Neural progenitor cell (in vitro differentiated cells): ENCODE measurements around the gene VMP1.

Experiments
- EZH2phosphoT487 ChIP-seq: fragments of 200-600 bp; sonication (generic); IDR thresholded peaks from 2 replicates; pipeline ENCODE4 v1.6.1; 2017; ENCODE audit warnings: antibody characterized with exemption
- TF ChIP-seq, protein P1 (sequence below): fragments of 200-600 bp; sonication (generic); IDR thresholded peaks from 2 replicates; pipeline ENCODE4 v1.5.1; 2017; ENCODE audit warnings: antibody characterized with exemption, mild to moderate bottlenecking

DNA sequence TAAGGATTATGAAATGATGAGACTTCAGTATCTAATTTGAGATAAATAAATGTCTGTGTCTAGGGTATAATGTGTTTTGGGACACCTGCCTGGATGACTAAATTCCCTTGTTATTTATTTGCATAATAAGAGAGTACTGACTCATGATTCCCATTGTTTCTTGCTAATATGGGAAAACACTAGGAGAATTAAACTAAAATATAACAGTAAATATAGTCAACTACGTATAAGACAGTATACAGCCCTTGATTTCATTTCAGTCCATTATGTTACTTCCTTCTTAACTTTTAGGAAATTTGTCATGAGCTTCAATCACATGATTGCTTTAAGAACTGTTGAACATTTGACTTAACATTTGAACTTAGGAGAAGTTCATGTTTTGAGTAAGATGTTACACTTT, 62.4 kb downstream of the VMP1 start:
- no peak for TF ChIP-seq EZH2phosphoT487
- TF ChIP-seq, protein P1, sequence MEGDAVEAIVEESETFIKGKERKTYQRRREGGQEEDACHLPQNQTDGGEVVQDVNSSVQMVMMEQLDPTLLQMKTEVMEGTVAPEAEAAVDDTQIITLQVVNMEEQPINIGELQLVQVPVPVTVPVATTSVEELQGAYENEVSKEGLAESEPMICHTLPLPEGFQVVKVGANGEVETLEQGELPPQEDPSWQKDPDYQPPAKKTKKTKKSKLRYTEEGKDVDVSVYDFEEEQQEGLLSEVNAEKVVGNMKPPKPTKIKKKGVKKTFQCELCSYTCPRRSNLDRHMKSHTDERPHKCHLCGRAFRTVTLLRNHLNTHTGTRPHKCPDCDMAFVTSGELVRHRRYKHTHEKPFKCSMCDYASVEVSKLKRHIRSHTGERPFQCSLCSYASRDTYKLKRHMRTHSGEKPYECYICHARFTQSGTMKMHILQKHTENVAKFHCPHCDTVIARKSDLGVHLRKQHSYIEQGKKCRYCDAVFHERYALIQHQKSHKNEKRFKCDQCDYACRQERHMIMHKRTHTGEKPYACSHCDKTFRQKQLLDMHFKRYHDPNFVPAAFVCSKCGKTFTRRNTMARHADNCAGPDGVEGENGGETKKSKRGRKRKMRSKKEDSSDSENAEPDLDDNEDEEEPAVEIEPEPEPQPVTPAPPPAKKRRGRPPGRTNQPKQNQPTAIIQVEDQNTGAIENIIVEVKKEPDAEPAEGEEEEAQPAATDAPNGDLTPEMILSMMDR = no peak
